Fibroblast of lung (primary cell): ENCODE data around the gene GGACT. TPM values are rescaled to one million over a fixed set of nuclear protein-coding genes. Genes with fewer than 3 reads are reported as not detected.

Experiments used
- DNase-seq, 2 donors: peaks; one replicate each; pipeline versions ENCODE4 v3.0.0 to v3.0.0-alpha.2; 2010; ENCODE audit warnings: low read depth in 2 of 2
- H2AFZ ChIP-seq: 2 replicates; pipeline ENCODE4 v1.5.1; 2012; ENCODE audit warnings: low read length, control low read depth, inconsistent platforms
- H3K27ac ChIP-seq: 2 replicates; pipeline ENCODE4 v1.5.1; 2011; ENCODE audit warnings: low read length, control low read depth; ENCODE audit not compliant: insufficient read depth
- H3K27me3 ChIP-seq: 2 replicates; pipeline ENCODE4 v1.5.1; 2011; ENCODE audit warnings: mild to moderate bottlenecking, low read length; ENCODE audit not compliant: control insufficient read depth, insufficient read depth
- H3K36me3 ChIP-seq: 2 replicates; pipeline ENCODE4 v1.5.1; 2011; ENCODE audit warnings: low read length; ENCODE audit not compliant: control insufficient read depth, insufficient read depth
- H3K4me1 ChIP-seq: 2 replicates; pipeline ENCODE4 v1.5.1; 2011; ENCODE audit warnings: low read length; ENCODE audit not compliant: control insufficient read depth, insufficient read depth; ENCODE audit errors: extremely low read depth
- H3K4me2 ChIP-seq: 2 replicates; pipeline ENCODE4 v1.5.1; 2011; ENCODE audit warnings: low read length, control low read depth; ENCODE audit not compliant: insufficient read depth; ENCODE audit errors: extremely low read depth
- H3K4me3 ChIP-seq, 4 experiments: fragments of 200-600 bp in 1 of 4; sonication (generic) in 1 of 4; replicated peaks in 1 of 4; 2 replicates each; pipeline ENCODE4 v1.5.1; 2011 to 2016; ENCODE audit warnings: low read length in 4 of 4, low read depth in 3 of 4, mild to moderate bottlenecking in 3 of 4, control low read depth in 2 of 4, inconsistent platforms in 1 of 4, mixed read lengths in 1 of 4; ENCODE audit not compliant: insufficient read depth in 1 of 4; ENCODE audit errors: control extremely low read depth in 1 of 4
- H3K79me2 ChIP-seq: 2 replicates; pipeline ENCODE4 v1.5.1; 2012; ENCODE audit warnings: mild to moderate bottlenecking, low read length, inconsistent platforms; ENCODE audit not compliant: control insufficient read depth, insufficient read depth
- H3K9ac ChIP-seq: 2 replicates; pipeline ENCODE4 v1.5.1; 2011; ENCODE audit warnings: mild to moderate bottlenecking, low read length, control low read depth; ENCODE audit not compliant: insufficient read depth
- H3K9me3 ChIP-seq: 2 replicates; pipeline ENCODE4 v1.5.1; 2012; ENCODE audit warnings: low read depth, low read length; ENCODE audit not compliant: control insufficient read depth, insufficient read depth
- H4K20me1 ChIP-seq: 2 replicates; pipeline ENCODE4 v1.5.1; 2011; ENCODE audit warnings: low read length; ENCODE audit not compliant: control insufficient read depth, insufficient read depth; ENCODE audit errors: extremely low read depth
- EZH2 ChIP-seq: IDR thresholded peaks from 2 replicates; pipeline ENCODE4 v1.5.1; 2012; ENCODE audit warnings: low read length, control low read depth, mild to moderate bottlenecking; ENCODE audit errors: missing control alignments
- polyA plus RNA-seq, 2 donors: library from polyadenylated mRNA; depleted of rRNA in 1 of 2; stranded (reverse) in 1 of 2; unstranded in 1 of 2; fragments of >200 nt; gene quantifications; 2 replicates each; pipeline ENCODE4 v1.2.1, GENCODE V29; 2011 to 2012; ENCODE audit warnings: missing spikeins in 1 of 2
- total RNA-seq: library from RNA; depleted of rRNA; stranded (reverse); fragments of >200 nt; gene quantifications from 2 replicates; pipeline ENCODE4 v1.2.1, GENCODE V29; 2014
- TF ChIP-seq, protein P1 (sequence below), 2 donors: IDR thresholded peaks in 1 of 2; conservative IDR thresholded peaks in 1 of 2; 1 replicate in 1 of 2; 2 replicates in 1 of 2; pipeline ENCODE4 v1.5.1; 2011 to 2012; ENCODE audit warnings: low read length in 2 of 2, control low read depth in 1 of 2, inconsistent platforms in 1 of 2, low read depth in 1 of 2, mild to moderate bottlenecking in 1 of 2

Gene GGACT
- total and polyA plus RNA-seq, 2 donors (not counting 1 experiment from before 2014, with no cell fraction given): 2.6 to 6.6 TPM

DNA sequence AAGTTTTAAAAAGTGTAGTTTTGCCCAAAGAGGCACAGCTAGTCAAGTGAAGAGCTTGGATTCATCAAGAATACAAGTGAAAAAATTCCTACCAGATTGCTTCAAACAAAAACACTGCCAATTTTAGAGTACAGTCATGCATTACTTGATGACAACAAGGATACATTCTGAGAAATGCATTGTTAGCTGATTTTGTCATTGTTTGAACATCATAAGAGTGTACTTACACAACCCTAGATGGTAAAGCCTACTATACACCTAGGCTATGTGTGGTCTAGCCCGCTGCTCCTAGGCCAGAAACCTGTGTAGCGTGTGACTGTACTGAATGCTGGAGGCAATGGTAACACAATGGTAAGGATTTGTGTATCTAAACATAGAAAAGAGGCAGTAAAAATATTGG, 44.9 kb upstream of the GGACT start:
- H3K79me2 ChIP-seq: no peaks in the 10 kb centered on the region
- H3K4me3 ChIP-seq: no peak overlapping the region
- H3K27ac ChIP-seq: peak overlapping the region; percentile 41
- DNase-seq: peak; percentile 86 to 99
- peaks cover 2% of the 10 kb centered on the region for H3K4me1 ChIP-seq
- no peak for TF ChIP-seq EZH2
- TF ChIP-seq, protein P1, sequence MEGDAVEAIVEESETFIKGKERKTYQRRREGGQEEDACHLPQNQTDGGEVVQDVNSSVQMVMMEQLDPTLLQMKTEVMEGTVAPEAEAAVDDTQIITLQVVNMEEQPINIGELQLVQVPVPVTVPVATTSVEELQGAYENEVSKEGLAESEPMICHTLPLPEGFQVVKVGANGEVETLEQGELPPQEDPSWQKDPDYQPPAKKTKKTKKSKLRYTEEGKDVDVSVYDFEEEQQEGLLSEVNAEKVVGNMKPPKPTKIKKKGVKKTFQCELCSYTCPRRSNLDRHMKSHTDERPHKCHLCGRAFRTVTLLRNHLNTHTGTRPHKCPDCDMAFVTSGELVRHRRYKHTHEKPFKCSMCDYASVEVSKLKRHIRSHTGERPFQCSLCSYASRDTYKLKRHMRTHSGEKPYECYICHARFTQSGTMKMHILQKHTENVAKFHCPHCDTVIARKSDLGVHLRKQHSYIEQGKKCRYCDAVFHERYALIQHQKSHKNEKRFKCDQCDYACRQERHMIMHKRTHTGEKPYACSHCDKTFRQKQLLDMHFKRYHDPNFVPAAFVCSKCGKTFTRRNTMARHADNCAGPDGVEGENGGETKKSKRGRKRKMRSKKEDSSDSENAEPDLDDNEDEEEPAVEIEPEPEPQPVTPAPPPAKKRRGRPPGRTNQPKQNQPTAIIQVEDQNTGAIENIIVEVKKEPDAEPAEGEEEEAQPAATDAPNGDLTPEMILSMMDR (conservative IDR thresholded peaks at IDR 0.05 in 1 of 2, IDR thresholded peaks at IDR 0.05 in 1 of 2; ENCODE audit: low read depth in 1 of 2, low read length in 2 of 2): no peak
- no peaks in the 10 kb centered on the region for H4K20me1 ChIP-seq
- H3K27me3 ChIP-seq: no peaks in the 10 kb centered on the region
- no peak overlapping the region for H3K9ac ChIP-seq
- no peaks in the 10 kb centered on the region for H3K36me3 ChIP-seq
- peak overlapping the region; percentile 9 for H3K4me2 ChIP-seq
- no peak overlapping the region for H2AFZ ChIP-seq
- H3K9me3 ChIP-seq: no peaks in the 10 kb centered on the region

DNA sequence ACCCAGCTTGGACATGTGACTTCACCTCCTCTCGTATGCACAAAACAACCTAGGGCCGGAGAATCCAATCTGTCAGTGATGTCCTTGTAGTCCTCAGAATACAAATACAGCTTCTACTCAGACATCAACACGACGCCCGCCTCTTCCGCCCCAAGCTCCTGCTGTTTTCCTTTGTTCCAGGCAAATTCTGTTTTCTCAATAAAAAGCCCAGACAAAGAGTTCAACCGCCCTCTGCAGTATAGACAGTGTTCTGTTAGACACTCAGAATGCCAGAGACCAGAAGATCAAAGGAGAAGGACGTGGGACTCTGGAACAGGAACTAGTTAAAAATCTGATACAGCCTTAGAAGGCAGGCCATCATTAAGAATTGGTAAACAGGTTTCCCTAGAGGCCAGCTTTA, 42.0 kb upstream of the GGACT start:
- H3K9me3 ChIP-seq: no peaks in the 10 kb centered on the region
- H3K4me2 ChIP-seq: no peak overlapping the region
- no peak for DNase-seq
- no peaks in the 10 kb centered on the region for H3K79me2 ChIP-seq
- peaks cover 2% of the 10 kb centered on the region for H3K4me1 ChIP-seq
- H2AFZ ChIP-seq: no peak overlapping the region
- H3K36me3 ChIP-seq: no peaks in the 10 kb centered on the region
- no peak overlapping the region for H3K9ac ChIP-seq
- no peaks in the 10 kb centered on the region for H3K27me3 ChIP-seq
- H3K27ac ChIP-seq: no peak overlapping the region
- H3K4me3 ChIP-seq: no peak overlapping the region
- TF ChIP-seq, protein P1 (conservative IDR thresholded peaks at IDR 0.05 in 1 of 2, IDR thresholded peaks at IDR 0.05 in 1 of 2; ENCODE audit: low read depth in 1 of 2, low read length in 2 of 2): no peak
- no peak for TF ChIP-seq EZH2
- H4K20me1 ChIP-seq: no peaks in the 10 kb centered on the region

DNA sequence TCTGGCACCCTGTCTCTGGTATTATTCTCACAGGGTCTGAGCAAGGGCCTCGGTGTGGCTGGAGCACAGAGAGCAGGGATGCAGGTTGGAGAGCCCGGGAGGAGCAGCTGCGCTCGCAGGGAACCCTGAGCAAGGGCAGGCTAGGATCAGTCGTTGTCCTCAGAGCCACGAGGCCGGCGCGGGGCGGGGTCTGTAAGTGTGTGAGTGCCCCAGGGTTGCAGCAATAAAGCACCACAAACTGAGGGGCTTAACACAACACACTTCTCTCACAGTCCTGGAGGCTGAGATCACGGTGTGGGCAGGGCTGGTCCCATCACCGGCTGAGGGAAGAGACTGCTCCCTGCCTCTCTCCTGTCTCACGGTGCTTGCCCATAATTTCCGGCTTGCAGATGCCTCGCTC, 38.5 kb upstream of the GGACT start:
- no peak overlapping the region for H3K4me3 ChIP-seq
- DNase-seq: no peak
- no peak overlapping the region for H3K9ac ChIP-seq
- no peak overlapping the region for H3K27ac ChIP-seq
- H3K36me3 ChIP-seq: no peaks in the 10 kb centered on the region
- no peaks in the 10 kb centered on the region for H4K20me1 ChIP-seq
- H3K9me3 ChIP-seq: no peaks in the 10 kb centered on the region
- TF ChIP-seq, protein P1 (conservative IDR thresholded peaks at IDR 0.05 in 1 of 2, IDR thresholded peaks at IDR 0.05 in 1 of 2; ENCODE audit: low read depth in 1 of 2, low read length in 2 of 2): no peak
- no peaks in the 10 kb centered on the region for H3K4me1 ChIP-seq
- H2AFZ ChIP-seq: no peak overlapping the region
- no peak overlapping the region for H3K4me2 ChIP-seq
- no peaks in the 10 kb centered on the region for H3K79me2 ChIP-seq
- H3K27me3 ChIP-seq: no peaks in the 10 kb centered on the region
